H1 (cell line): Measurements from ENCODE around the gene NEGR1. TPM values are rescaled to one million over a fixed set of nuclear protein-coding genes. Genes with fewer than 3 reads are reported as not detected.
A peak's percentile ranks its signal among the peaks of the same experiment; 100 is the strongest.

Experiments used
- CTCF ChIA-PET: fragments of 300-600 bp; sonication (Branson Sonifier 250); formaldehyde crosslinking; loops from one replicate; lab custom pipeline; 2021; ENCODE audit not compliant: partially characterized antibody; lab: Charles Lee
- POLR2A ChIA-PET: fragments of 300-600 bp; sonication (Branson Sonifier 250); formaldehyde crosslinking; loops from one replicate; lab custom pipeline; 2021; ENCODE audit warnings: inconsistent platforms; ENCODE audit not compliant: partially characterized antibody; lab: Charles Lee
- DNase-seq, 2 experiments: peaks; one replicate each; pipeline versions ENCODE4 v3.0.0 to v3.0.0-alpha.2; 2010 to 2022; ENCODE audit warnings: low spot score in 2 of 2, low read depth in 1 of 2, mixed read lengths in 1 of 2
- FAIRE-seq: peaks from 2 replicates; lab custom pipeline; 2011; peaks lifted over from hg19 to GRCh38; lab: Jason Lieb, UNC
- H2AFZ ChIP-seq: 2 replicates; pipeline ENCODE4 v1.8.1; 2012; ENCODE audit warnings: low read length, inconsistent platforms
- H2AK5ac ChIP-seq: 2 replicates; pipeline ENCODE4 v1.6.1; 2013; ENCODE audit warnings: low read depth, low read length
- H2BK120ac ChIP-seq: replicated peaks from 2 replicates; pipeline ENCODE3; 2013; ENCODE audit warnings: low read depth, low read length, inconsistent platforms
- H2BK12ac ChIP-seq: 2 replicates; pipeline ENCODE4 v1.6.1; 2013; ENCODE audit warnings: low read depth, low read length
- H2BK15ac ChIP-seq: 2 replicates; pipeline ENCODE4 v1.6.1; 2013; ENCODE audit warnings: low read length
- H2BK20ac ChIP-seq: 2 replicates; pipeline ENCODE4 v1.6.1; 2013; ENCODE audit warnings: low read length
- H2BK5ac ChIP-seq: 2 replicates; pipeline ENCODE4 v1.6.1; 2013; ENCODE audit warnings: low read depth, low read length
- H3K14ac ChIP-seq: 2 replicates; pipeline ENCODE4 v1.6.1; 2013; ENCODE audit warnings: inconsistent platforms; ENCODE audit not compliant: insufficient read length
- H3K18ac ChIP-seq: 2 replicates; pipeline ENCODE4 v1.6.1; 2013; ENCODE audit warnings: low read length; ENCODE audit errors: extremely low read depth
- H3K23ac ChIP-seq: 2 replicates; pipeline ENCODE4 v1.6.1; 2013; ENCODE audit warnings: inconsistent platforms; ENCODE audit not compliant: insufficient read length
- H3K23me2 ChIP-seq: 2 replicates; pipeline ENCODE4 v1.6.1; 2013; ENCODE audit warnings: low read depth, low read length
- H3K27ac ChIP-seq: 2 replicates; pipeline ENCODE4 v1.6.1; 2011; ENCODE audit warnings: low read depth, low read length, inconsistent platforms
- H3K27me3 ChIP-seq, 4 experiments: replicated peaks in 1 of 4; 1 replicate in 1 of 4; 2 replicates in 3 of 4; pipeline versions ENCODE4 v1.6.1 to v1.8.1; 2011 to 2013; ENCODE audit warnings: low read length in 3 of 4, mild to moderate bottlenecking in 3 of 4, inconsistent platforms in 2 of 4, mixed read lengths in 2 of 4, moderate library complexity in 1 of 4; ENCODE audit not compliant: control insufficient read depth in 3 of 4, insufficient read depth in 3 of 4; ENCODE audit errors: extremely low read depth in 1 of 4
- H3K36me3 ChIP-seq, 4 experiments: 2 replicates each; pipeline versions ENCODE4 v1.6.1 to v1.8.1; 2011 to 2013; ENCODE audit warnings: mild to moderate bottlenecking in 4 of 4, low read length in 3 of 4, moderate library complexity in 2 of 4, control low read depth in 1 of 4, inconsistent platforms in 1 of 4; ENCODE audit not compliant: insufficient read depth in 4 of 4, control insufficient read depth in 2 of 4
- H3K4ac ChIP-seq: replicated peaks from 2 replicates; pipeline ENCODE3; 2013; ENCODE audit warnings: low read length, low read depth, mixed read lengths, inconsistent platforms; ENCODE audit not compliant: insufficient read length
- H3K4me1 ChIP-seq, 4 experiments: replicated peaks in 1 of 4; 1 replicate in 1 of 4; 2 replicates in 3 of 4; pipeline versions ENCODE4 v1.6.1 to v1.8.1; 2011 to 2013; ENCODE audit warnings: low read length in 3 of 4, inconsistent platforms in 2 of 4, mixed read lengths in 1 of 4; ENCODE audit not compliant: insufficient read depth in 4 of 4, control insufficient read depth in 3 of 4
- H3K4me2 ChIP-seq, 2 experiments: 2 replicates each; pipeline versions ENCODE4 v1.6.1 to v1.8.1; 2011 to 2013; ENCODE audit warnings: low read depth in 2 of 2, low read length in 2 of 2, control low read depth in 1 of 2, inconsistent platforms in 1 of 2, mild to moderate bottlenecking in 1 of 2; ENCODE audit not compliant: insufficient read depth in 1 of 2
- H3K4me3 ChIP-seq, 4 experiments: fragments of 200-600, 300-600 bp in 1 of 4; sonication (generic), shearing (Covaris generic), sonication (Bioruptor Twin) in 1 of 4; 2 replicates each; pipeline versions ENCODE4 v1.5.1 to v1.8.1; 2011 to 2016; ENCODE audit warnings: low read length in 4 of 4, low read depth in 3 of 4, control low read depth in 2 of 4, inconsistent platforms in 2 of 4, mild to moderate bottlenecking in 2 of 4, mixed read lengths in 1 of 4, moderate library complexity in 1 of 4; ENCODE audit not compliant: insufficient read depth in 2 of 4; ENCODE audit errors: extremely low read depth in 1 of 4
- H3K56ac ChIP-seq: replicated peaks from 2 replicates; pipeline ENCODE3; 2013; ENCODE audit warnings: low read depth, mild to moderate bottlenecking, mixed read lengths, low read length, inconsistent platforms; ENCODE audit not compliant: insufficient read length
- H3K79me1 ChIP-seq: 2 replicates; pipeline ENCODE4 v1.6.1; 2013; ENCODE audit warnings: low read depth, low read length, control low read depth
- H3K79me2 ChIP-seq, 2 experiments: 2 replicates each; pipeline versions ENCODE4 v1.6.1 to v1.8.1; 2012 to 2013; ENCODE audit warnings: low read length in 2 of 2, mild to moderate bottlenecking in 2 of 2, inconsistent platforms in 1 of 2; ENCODE audit not compliant: insufficient read depth in 2 of 2, control insufficient read depth in 1 of 2
- H3K9ac ChIP-seq, 4 experiments: replicated peaks in 1 of 4; 1 replicate in 1 of 4; 2 replicates in 3 of 4; pipeline versions ENCODE4 v1.6.1 to v1.8.1; 2011 to 2013; ENCODE audit warnings: low read depth in 3 of 4, low read length in 3 of 4, control low read depth in 2 of 4, mild to moderate bottlenecking in 2 of 4, moderate library complexity in 2 of 4, inconsistent platforms in 1 of 4; ENCODE audit errors: extremely low read depth in 1 of 4
- H3K9me3 ChIP-seq, 2 experiments: 2 replicates each; pipeline versions ENCODE4 v1.6.1 to v1.8.1; 2012 to 2013; ENCODE audit warnings: mild to moderate bottlenecking in 2 of 2, moderate library complexity in 2 of 2, control low read depth in 1 of 2, inconsistent platforms in 1 of 2, low read depth in 1 of 2, low read length in 1 of 2, mixed read lengths in 1 of 2; ENCODE audit not compliant: insufficient read depth in 2 of 2
- H4K20me1 ChIP-seq, 2 experiments: replicated peaks in 1 of 2; 2 replicates each; pipeline versions ENCODE3 to v1.8.1; 2011 to 2013; ENCODE audit warnings: inconsistent platforms in 2 of 2, low read length in 2 of 2, mild to moderate bottlenecking in 1 of 2; ENCODE audit not compliant: insufficient read depth in 2 of 2, control insufficient read depth in 1 of 2
- H4K5ac ChIP-seq: 2 replicates; pipeline ENCODE4 v1.6.1; 2013; ENCODE audit warnings: low read length, low read depth, mixed read lengths, inconsistent platforms; ENCODE audit not compliant: insufficient read length
- H4K8ac ChIP-seq: 2 replicates; pipeline ENCODE4 v1.8.0; 2013; ENCODE audit warnings: mild to moderate bottlenecking, moderate library complexity, low read length, inconsistent platforms; ENCODE audit not compliant: insufficient read depth; ENCODE audit errors: extremely low read depth
- H4K91ac ChIP-seq: replicated peaks from 2 replicates; pipeline ENCODE3; 2013; ENCODE audit warnings: low read length, mixed read lengths, inconsistent platforms; ENCODE audit not compliant: insufficient read length
- WGBS, 2 experiments: shearing (Covaris generic) in 1 of 2; methylation state at CpG; one replicate each; pipeline versions ENCODE4 v1.1.6 to v1.1.7; 2013 to 2015; ENCODE audit warnings: low lambda C conversion rate in 2 of 2, mixed read lengths in 2 of 2, inconsistent platforms in 1 of 2, low coverage in 1 of 2, missing lambda C conversion rate in 1 of 2; ENCODE audit not compliant: insufficient replicate concordance in 2 of 2, insufficient coverage in 1 of 2, insufficient read length in 1 of 2; ENCODE audit errors: extremely low coverage in 1 of 2, missing lambda C conversion rate in 1 of 2; 5-methylcytosine and 5-hydroxymethylcytosine counted together
- polyA plus RNA-seq, 7 experiments: library from polyadenylated mRNA; depleted of rRNA in 3 of 7; stranded (reverse) in 5 of 7; unstranded in 2 of 7; fragments of >200 nt in 5 of 7; fragments of 200-250 nt in 2 of 7; gene quantifications; 1 replicate in 5 of 7; 2 replicates in 1 of 7; 4 replicates in 1 of 7; pipeline versions ENCODE4 v1.2.1 to v1.2.3, GENCODE V29; 2011 to 2013; ENCODE audit warnings: missing spikeins in 2 of 7, mixed read lengths in 2 of 7
- total RNA-seq: library from RNA; stranded (reverse); fragmentation: NEBNext Ultra II Directional; extraction: Animal tissue kit (Norgen Biotek cat#: 25700); gene quantifications from 2 replicates; pipeline ENCODE4 v1.2.1, GENCODE V29; 2021

The NEGR1 gene
- total and polyA plus RNA-seq, 2 of the 8 experiments (the other 6 are each of a cell fraction or from before 2014, with no cell fraction given), result 0.71 to 1.3 TPM

DNA sequence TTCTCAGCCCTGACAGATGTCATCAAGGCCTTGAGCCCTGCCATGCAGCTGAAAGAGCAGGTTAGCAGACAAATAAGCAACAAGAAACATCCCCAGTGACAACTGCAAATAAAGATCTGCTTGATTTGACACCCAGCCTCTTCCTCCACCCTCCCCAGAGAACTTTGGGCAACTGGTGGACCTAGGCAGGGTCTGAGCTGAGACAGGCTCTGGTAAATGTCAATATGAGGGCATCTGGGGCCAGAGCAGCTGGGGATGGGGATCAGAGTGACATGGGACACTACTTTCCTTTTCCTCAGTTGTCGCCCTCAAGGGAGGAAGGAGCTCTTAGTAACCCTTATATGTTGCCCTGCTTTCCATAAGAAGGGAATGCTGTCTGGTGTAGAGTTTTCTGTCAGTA, 544.1 kb downstream of the NEGR1 start:
- CTCF ChIA-PET, result interaction anchor here (1.2 kb wide), 1 partner anchor 18 kb away, joined by 3 read pairs; no protein-coding TSS in a partner anchor

More for the DNA sequence above, 544.1 kb downstream of the NEGR1 start:
- Histone ChIP-seq H2BK120ac (peak overlapping the region; percentile 25), H2AK5ac (peak overlapping the region; percentile 25; the same call in 1 of the 2 replicates), H3K36me3 (no peaks in the 10 kb centered on the region), H3K27me3 (no peaks in the 10 kb centered on the region), H4K8ac (peak overlapping the region; percentile 38; the same call in 1 of the 2 replicates), H2BK15ac (no peak overlapping the region), H2BK20ac (no peak overlapping the region), H2BK5ac (no peak overlapping the region), H3K79me1 (no peaks in the 10 kb centered on the region), H3K4me3 (no peak overlapping the region), H4K20me1 (no peaks in the 10 kb centered on the region), H3K4me2 (peak overlapping the region; percentile 8 to 13; a peak in 1 of 4 replicates), H3K79me2 (no peaks in the 10 kb centered on the region), H3K23ac (no peak overlapping the region), H3K9ac (no peak overlapping the region), H3K4ac (no peak overlapping the region), H4K91ac (no peak overlapping the region), H3K27ac (no peak overlapping the region), H3K56ac (no peak overlapping the region), H3K18ac (no peak overlapping the region), H3K14ac (no peak overlapping the region), H2AFZ (no peak overlapping the region), H3K4me1 (peaks cover 4 to 9% (median 8%) of the 10 kb centered on the region in 4 experiments; a peak in 6 of 7 replicates), H2BK12ac (peak overlapping the region; percentile 63), H4K5ac (no peak overlapping the region), H3K9me3 (no peaks in the 10 kb centered on the region), H3K23me2 (no peaks in the 10 kb centered on the region)
- no peak for DNase-seq
- no peak for FAIRE-seq
- WGBS, 2 experiments, result 93% methylated on average over 1 of the region's 1 CpG; no CpG with 5 or more reads in 1 of the 2 experiments
- POLR2A ChIA-PET, result no interaction called here
